Fibroblast of skin of right quadriceps (primary cell): ENCODE measurements around the gene FMNL2.
A peak's percentile ranks its signal among the peaks of the same experiment; 100 is the strongest.
"Not testable (repeated sequence)": the region's sequence is repeated elsewhere in the genome, so short reads cannot be mapped to it uniquely, and the experiment has no call there.

Experiments
- DNase-seq: peaks from one replicate; pipeline ENCODE4 v3.0.0-alpha.2; 2013

Gene FMNL2

GRCh38 chr2:152376968-152377367 is 42.0 kb downstream of the FMNL2 start:
- DNase-seq: no peak

GRCh38 chr2:152379089-152379488 is 44.1 kb downstream of the FMNL2 start:
- DNase-seq: no peak

GRCh38 chr2:152380261-152381055 is 45.5 kb downstream of the FMNL2 start:
- no peak for DNase-seq

- DNase-seq: peak; percentile 77
Measured at GRCh38 chr2:152383702-152384101, 48.7 kb downstream of the FMNL2 start.

- DNase-seq: no peak
Measured at GRCh38 chr2:152384992-152385391, 50.0 kb downstream of the FMNL2 start.

- DNase-seq: peak; percentile 74
Measured at GRCh38 chr2:152385650-152386049, 50.7 kb downstream of the FMNL2 start.

GRCh38 chr2:152386266-152386665 is 51.3 kb downstream of the FMNL2 start:
- no peak for DNase-seq

GRCh38 chr2:152387041-152387440 is 52.1 kb downstream of the FMNL2 start:
- DNase-seq: no peak

- DNase-seq: not testable (repeated sequence)
Measured at GRCh38 chr2:152388269-152388668, 53.3 kb downstream of the FMNL2 start.

- DNase-seq: no peak
Measured at GRCh38 chr2:152389483-152389882, 54.5 kb downstream of the FMNL2 start.

GRCh38 chr2:152390837-152391236 is 55.9 kb downstream of the FMNL2 start:
- no peak for DNase-seq

- no peak for DNase-seq
Measured at GRCh38 chr2:152391318-152391717, 56.3 kb downstream of the FMNL2 start.

GRCh38 chr2:152393377-152393776 is 58.4 kb downstream of the FMNL2 start:
- DNase-seq: no peak

GRCh38 chr2:152394326-152394725 is 59.4 kb downstream of the FMNL2 start:
- no peak for DNase-seq

GRCh38 chr2:152395103-152395502 is 60.1 kb downstream of the FMNL2 start:
- no peak for DNase-seq

- DNase-seq: no peak
Measured at GRCh38 chr2:152395572-152395971, 60.6 kb downstream of the FMNL2 start.

- peak; percentile 46 for DNase-seq
Measured at GRCh38 chr2:152396051-152396511, 61.1 kb downstream of the FMNL2 start.

- peak; percentile 43 for DNase-seq
Measured at GRCh38 chr2:152396763-152397162, 61.8 kb downstream of the FMNL2 start.

GRCh38 chr2:152399003-152399402 is 64.0 kb downstream of the FMNL2 start:
- no peak for DNase-seq

- no peak for DNase-seq
Measured at GRCh38 chr2:152400607-152401214, 65.7 kb downstream of the FMNL2 start.

- no peak for DNase-seq
Measured at GRCh38 chr2:152402780-152403759, 68.1 kb downstream of the FMNL2 start.

GRCh38 chr2:152405206-152406118 is 70.5 kb downstream of the FMNL2 start:
- peak; percentile 18 for DNase-seq
